Measurements from ENCODE around the gene TXK. TPM values are rescaled to one million over a fixed set of nuclear protein-coding genes. Genes with fewer than 3 reads are reported as not detected.

Gene TXK
- total RNA-seq, 1 experiment from 2014 or later: 2.6 TPM

DNA sequence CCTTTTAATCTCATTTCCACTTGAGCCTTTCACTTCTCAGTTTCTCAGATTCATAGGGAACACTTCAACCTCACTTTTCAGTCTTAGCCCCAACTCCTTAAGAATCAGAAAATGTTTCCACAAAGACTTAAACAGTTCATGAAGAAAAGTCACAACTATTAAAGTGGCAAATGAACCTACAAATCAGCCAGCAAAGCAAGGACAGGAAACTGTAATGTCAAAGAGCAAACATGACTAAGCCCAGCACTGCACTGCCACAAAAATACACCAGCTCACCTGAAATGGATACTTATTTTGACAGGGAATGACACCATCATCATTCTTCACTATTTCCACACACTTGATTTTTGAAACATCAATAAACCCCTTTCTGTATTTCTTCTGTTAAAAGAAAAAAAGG lies 41.8 kb upstream of the TXK start:
- H3K79me2 ChIP-seq (ENCODE audit: low read depth): no peaks in the 10 kb centered on the region
- no peaks in the 10 kb centered on the region for H3F3A ChIP-seq (ENCODE audit: insufficient read depth, low read depth)
- no peak for TF ChIP-seq CTCF (conservative IDR thresholded peaks at IDR 0.05)
- TF ChIP-seq EZH2 (IDR thresholded peaks at IDR 0.05; ENCODE audit: low read depth): no peak
- intact Hi-C loops (cut with micrococcal nuclease; ENCODE audit: unreplicated experiment): no loop called here
- H3K4me3 ChIP-seq: no peak overlapping the region
- 0 out of 2 replicates have a peak, but pooled peaks cover 3% of the 10 kb centered on the region for H3K4me1 ChIP-seq (replicated peaks; ENCODE audit: insufficient read depth)
- no peak overlapping the region for H2AFZ ChIP-seq
- no peaks in the 10 kb centered on the region for H3K9me3 ChIP-seq (ENCODE audit: insufficient read depth, low read depth)
- H3K4me2 ChIP-seq: no peak overlapping the region
- no TSS peak for BruUV-seq (replicated peaks)
- ChIA-PET POLR2A (ENCODE audit: unreplicated experiment) (no interaction called here), CTCF (no interaction called here)
- no peaks in the 10 kb centered on the region for H4K20me1 ChIP-seq (ENCODE audit: insufficient read depth)
- no peak for DNase-seq
- no peaks in the 10 kb centered on the region; the same call in 1 of the 2 replicates for H3K36me3 ChIP-seq (ENCODE audit: low read depth)
- H3K27me3 ChIP-seq (ENCODE audit: insufficient read depth, low read depth): no peaks in the 10 kb centered on the region
- H3K27ac ChIP-seq: no peak overlapping the region
- H3K9me2 ChIP-seq (ENCODE audit: insufficient read depth): no peaks in the 10 kb centered on the region

DNA sequence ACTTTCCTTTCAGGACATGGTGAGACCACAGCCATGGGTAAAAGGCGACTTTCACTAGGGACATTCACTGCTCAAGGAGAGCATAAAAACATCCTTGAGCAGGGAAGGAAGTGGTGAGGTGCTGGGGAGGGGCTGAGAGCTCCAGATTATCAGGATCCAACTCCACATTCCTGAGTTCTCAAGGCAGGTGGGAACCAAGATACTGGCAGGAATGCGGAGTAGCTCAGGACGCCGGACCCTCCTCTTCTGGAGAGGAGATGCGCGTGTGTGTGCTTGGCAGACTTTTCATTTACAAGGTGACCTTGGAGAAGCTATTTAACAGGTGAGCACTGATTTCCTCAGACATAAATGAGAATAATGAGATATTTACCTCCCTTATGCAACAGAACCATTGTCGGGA lies 41.3 kb upstream of the TXK start:
- Histone ChIP-seq H3K79me2 (ENCODE audit: low read depth) (no peaks in the 10 kb centered on the region), H3K4me2 (no peak overlapping the region), H3F3A (ENCODE audit: insufficient read depth, low read depth) (no peaks in the 10 kb centered on the region), H2AFZ (no peak overlapping the region), H3K36me3 (ENCODE audit: low read depth) (no peaks in the 10 kb centered on the region; the same call in 1 of the 2 replicates), H3K9me3 (ENCODE audit: insufficient read depth, low read depth) (no peaks in the 10 kb centered on the region), H3K27ac (no peak overlapping the region), H3K4me3 (no peak overlapping the region), H3K27me3 (ENCODE audit: insufficient read depth, low read depth) (no peaks in the 10 kb centered on the region), H3K9me2 (ENCODE audit: insufficient read depth) (no peaks in the 10 kb centered on the region), H4K20me1 (ENCODE audit: insufficient read depth) (no peaks in the 10 kb centered on the region), H3K4me1 (replicated peaks; ENCODE audit: insufficient read depth) (0 out of 2 replicates have a peak, but pooled peaks cover 3% of the 10 kb centered on the region)
- no TSS peak for BruUV-seq (replicated peaks)
- CTCF ChIA-PET: no interaction called here
- no peak for DNase-seq
- TF ChIP-seq EZH2 (IDR thresholded peaks at IDR 0.05; ENCODE audit: low read depth) (no peak), CTCF (conservative IDR thresholded peaks at IDR 0.05) (no peak)
- POLR2A ChIA-PET (ENCODE audit: unreplicated experiment): no interaction called here
- intact Hi-C loops (cut with micrococcal nuclease; ENCODE audit: unreplicated experiment): no loop called here

GRCh38 chr4:48173056-48173991 lies 39.3 kb upstream of the TXK start:
- Histone ChIP-seq H3K79me2 (ENCODE audit: low read depth) (no peaks in the 10 kb centered on the region), H3K9me2 (ENCODE audit: insufficient read depth) (no peaks in the 10 kb centered on the region), H3K4me3 (no peak overlapping the region), H4K20me1 (ENCODE audit: insufficient read depth) (no peaks in the 10 kb centered on the region), H2AFZ (no peak overlapping the region), H3K4me2 (no peak overlapping the region), H3K4me1 (replicated peaks; ENCODE audit: insufficient read depth) (0 out of 2 replicates have a peak, but pooled peaks cover 3% of the 10 kb centered on the region), H3F3A (ENCODE audit: insufficient read depth, low read depth) (no peaks in the 10 kb centered on the region), H3K9me3 (ENCODE audit: insufficient read depth, low read depth) (no peaks in the 10 kb centered on the region), H3K27ac (no peak overlapping the region), H3K27me3 (ENCODE audit: insufficient read depth, low read depth) (no peaks in the 10 kb centered on the region), H3K36me3 (ENCODE audit: low read depth) (no peaks in the 10 kb centered on the region; the same call in 1 of the 2 replicates)
- DNase-seq: peak in 1 of 2 experiments; percentile 6
- no TSS peak for BruUV-seq (replicated peaks)
- POLR2A ChIA-PET (ENCODE audit: unreplicated experiment): interaction anchor here (0.6 kb wide), 1 partner anchor 27 kb away, joined by 3 read pairs; no protein-coding TSS in a partner anchor
- no peak for TF ChIP-seq EZH2 (IDR thresholded peaks at IDR 0.05; ENCODE audit: low read depth)
- no peak for TF ChIP-seq CTCF (conservative IDR thresholded peaks at IDR 0.05)
- intact Hi-C loops (cut with micrococcal nuclease; ENCODE audit: unreplicated experiment): no loop called here
- CTCF ChIA-PET: no interaction called here
